Tibial artery (tissue), 4 donors: Measurements from ENCODE around the gene HDAC7.

Experiments
- DNase-seq, 2 donors: peaks; one replicate each; pipeline ENCODE4 v3.0.0-alpha.2; 2019
- H3K27ac ChIP-seq, 2 donors: fragments of 200-600 bp; sonication (generic) in 1 of 2; 1 replicate in 1 of 2; 2 replicates in 1 of 2; pipeline ENCODE4 v1.5.1; 2018 to 2019; ENCODE audit warnings: mild to moderate bottlenecking in 1 of 2
- H3K27me3 ChIP-seq, 2 donors: fragments of 200-600 bp; sonication (generic) in 1 of 2; one replicate each; pipeline versions ENCODE4 v1.5.1 to v1.6.0; 2016 to 2019
- H3K36me3 ChIP-seq, 3 donors: fragments of 200-600 bp; sonication (generic) in 2 of 3; one replicate each; pipeline ENCODE4 v1.5.1; 2016 to 2019; ENCODE audit warnings: mild to moderate bottlenecking in 2 of 3
- H3K4me1 ChIP-seq, 4 donors: fragments of 200-600 bp; sonication (generic) in 2 of 4; 1 replicate in 3 of 4; 2 replicates in 1 of 4; pipeline ENCODE4 v1.5.1; 2016 to 2019
- H3K4me3 ChIP-seq, 2 donors: fragments of 200-600 bp; sonication (generic) in 1 of 2; 1 replicate in 1 of 2; 2 replicates in 1 of 2; pipeline ENCODE4 v1.5.1; 2018 to 2019; ENCODE audit warnings: mild to moderate bottlenecking in 2 of 2
- H3K9me3 ChIP-seq, 3 donors: fragments of 200-600 bp; sonication (generic) in 1 of 3; one replicate each; pipeline ENCODE4 v1.5.1; 2016 to 2019
- intact Hi-C: fragments of 100-400 bp; cut with DNase I; formaldehyde crosslinking; loops from one replicate; pipeline ENCODE4 v1.15.0; 2023; ENCODE audit warnings: low total_unique reads
- TF ChIP-seq, protein P1 (sequence below), 2 experiments: fragments of 200-600 bp in 1 of 2; fragments of 450-650 bp in 1 of 2; IDR thresholded peaks; one replicate each; pipeline ENCODE4 v1.5.1; 2017 to 2019; ENCODE audit warnings: antibody characterized with exemption in 2 of 2, mild to moderate bottlenecking in 1 of 2, moderate library complexity in 1 of 2

Gene HDAC7

DNA sequence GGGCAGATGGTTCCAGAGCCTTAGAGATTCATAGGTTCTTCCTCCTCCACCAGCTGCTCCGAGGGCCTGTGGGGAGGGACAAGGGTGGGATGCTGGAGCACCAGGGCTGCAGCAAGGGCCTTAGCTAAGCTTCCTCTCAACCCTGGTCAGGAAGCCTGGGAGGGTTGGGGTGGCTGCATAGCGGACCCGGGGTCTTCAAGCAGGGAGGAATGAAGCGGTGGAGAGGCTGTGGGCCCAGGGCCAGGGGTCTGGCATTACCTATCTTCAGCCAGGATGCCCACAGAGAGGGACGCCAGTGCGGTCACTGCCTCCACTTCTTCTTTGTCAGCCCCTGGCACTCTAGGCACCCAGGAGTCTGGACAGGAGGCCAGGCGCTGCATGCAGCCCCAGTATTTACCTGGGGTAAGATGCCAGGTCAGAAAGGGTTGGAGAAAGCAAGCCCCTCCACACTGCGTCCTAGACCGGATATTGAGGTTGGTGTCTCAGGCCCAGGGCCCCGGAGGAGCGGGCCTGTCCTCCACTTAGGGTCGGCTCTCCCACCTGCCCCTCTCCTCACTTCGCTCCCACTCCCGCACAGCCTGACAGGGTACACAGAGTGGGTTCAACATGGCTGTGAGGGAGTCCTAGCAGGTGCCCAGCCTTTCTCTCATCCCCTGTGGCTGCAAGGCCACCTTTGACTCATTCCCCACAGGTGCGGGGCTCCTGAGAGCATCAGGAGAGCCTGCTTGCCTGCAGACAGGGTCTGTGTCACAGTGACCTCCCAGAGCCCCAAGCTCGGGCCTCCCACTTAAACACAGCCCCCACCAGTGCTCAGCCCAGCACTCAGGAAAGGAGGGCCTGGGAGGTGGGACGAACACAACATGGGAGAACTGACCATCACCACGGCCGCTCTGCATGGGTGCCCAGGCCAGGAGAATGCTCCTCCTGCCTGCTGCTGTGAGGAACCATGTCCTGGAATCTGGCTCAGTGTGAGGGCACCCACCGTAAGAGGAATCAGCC, 35.6 kb downstream of the HDAC7 start:
- Histone ChIP-seq H3K36me3 (peaks cover 64 to 86% (median 83%) of the 10 kb centered on the region in 3 donors), H3K27ac (peak overlapping the region; percentile 21 to 26), H3K4me1 (peaks cover 0 to 29% (median 18%) of the 10 kb centered on the region in 4 donors), H3K27me3 (no peaks in the 10 kb centered on the region), H3K9me3 (no peaks in the 10 kb centered on the region), H3K4me3 (no peak overlapping the region)
- TF ChIP-seq, protein P1, sequence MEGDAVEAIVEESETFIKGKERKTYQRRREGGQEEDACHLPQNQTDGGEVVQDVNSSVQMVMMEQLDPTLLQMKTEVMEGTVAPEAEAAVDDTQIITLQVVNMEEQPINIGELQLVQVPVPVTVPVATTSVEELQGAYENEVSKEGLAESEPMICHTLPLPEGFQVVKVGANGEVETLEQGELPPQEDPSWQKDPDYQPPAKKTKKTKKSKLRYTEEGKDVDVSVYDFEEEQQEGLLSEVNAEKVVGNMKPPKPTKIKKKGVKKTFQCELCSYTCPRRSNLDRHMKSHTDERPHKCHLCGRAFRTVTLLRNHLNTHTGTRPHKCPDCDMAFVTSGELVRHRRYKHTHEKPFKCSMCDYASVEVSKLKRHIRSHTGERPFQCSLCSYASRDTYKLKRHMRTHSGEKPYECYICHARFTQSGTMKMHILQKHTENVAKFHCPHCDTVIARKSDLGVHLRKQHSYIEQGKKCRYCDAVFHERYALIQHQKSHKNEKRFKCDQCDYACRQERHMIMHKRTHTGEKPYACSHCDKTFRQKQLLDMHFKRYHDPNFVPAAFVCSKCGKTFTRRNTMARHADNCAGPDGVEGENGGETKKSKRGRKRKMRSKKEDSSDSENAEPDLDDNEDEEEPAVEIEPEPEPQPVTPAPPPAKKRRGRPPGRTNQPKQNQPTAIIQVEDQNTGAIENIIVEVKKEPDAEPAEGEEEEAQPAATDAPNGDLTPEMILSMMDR (IDR thresholded peaks at IDR 0.05) = no peak
- intact Hi-C loops = no loop called here
- no peak for DNase-seq

DNA sequence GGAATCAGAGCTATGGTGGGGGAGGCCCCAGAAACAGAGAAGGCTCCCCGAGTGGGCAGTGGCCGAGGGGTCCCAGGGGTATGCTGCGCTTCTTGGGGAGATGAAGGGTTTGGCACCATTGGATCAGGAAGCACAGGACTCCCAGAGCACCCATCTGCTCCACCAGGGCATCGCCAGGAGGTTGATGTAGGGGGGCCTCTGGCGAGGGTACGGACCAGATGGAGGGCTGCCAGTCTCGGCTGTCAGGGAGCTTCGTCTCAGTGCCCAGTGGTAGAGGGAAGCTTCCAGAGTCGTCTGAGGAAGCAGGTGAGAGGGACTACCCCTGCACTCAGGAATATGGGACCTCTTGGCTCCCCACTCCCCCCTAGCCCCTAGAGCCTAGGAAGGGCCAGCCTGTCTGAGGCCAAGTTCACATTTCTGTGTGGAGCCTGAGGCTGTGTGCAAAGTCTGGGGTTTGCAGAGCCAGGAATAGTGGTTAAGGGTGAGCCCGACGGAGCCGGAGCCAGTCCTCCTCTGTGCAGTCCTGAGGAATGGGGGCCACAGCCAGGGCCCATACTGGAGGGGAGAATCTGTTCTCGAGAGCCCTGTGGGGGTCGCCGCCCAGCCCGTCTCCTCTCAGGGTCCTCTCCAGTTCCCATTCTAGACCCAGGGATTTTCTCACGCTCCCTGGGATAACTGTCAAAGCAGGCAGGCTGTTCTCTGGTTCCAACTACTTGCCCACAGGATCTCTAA, 36.5 kb downstream of the HDAC7 start:
- peak overlapping the region; percentile 26 to 43 for H3K27ac ChIP-seq

DNA sequence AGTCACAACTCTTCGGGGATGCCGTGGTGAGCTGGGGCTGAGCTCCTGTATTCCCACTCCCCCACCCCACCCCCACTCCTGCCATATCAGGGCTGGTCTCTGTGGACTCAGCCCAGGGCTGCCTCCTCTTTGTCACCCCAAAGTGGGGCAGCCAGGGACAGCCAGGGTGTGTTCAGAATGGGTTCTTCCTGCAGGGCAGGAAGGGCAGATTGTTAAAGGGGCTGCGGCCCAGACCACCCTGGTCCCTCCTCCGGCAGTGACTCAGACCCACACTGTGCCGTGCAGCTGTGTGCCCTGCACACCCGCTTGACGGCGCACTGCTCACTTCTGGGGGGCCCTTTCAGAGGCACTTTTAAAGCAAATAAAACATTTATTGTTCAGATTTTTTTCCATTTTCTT, 37.3 kb downstream of the HDAC7 start:
- Histone ChIP-seq H3K9me3 (no peaks in the 10 kb centered on the region), H3K36me3 (peaks cover 47 to 69% (median 66%) of the 10 kb centered on the region in 3 donors), H3K4me1 (peaks cover 0 to 41% (median 32%) of the 10 kb centered on the region in 4 donors), H3K27ac (peak overlapping the region in 1 of 2 donors; percentile 43), H3K27me3 (no peaks in the 10 kb centered on the region), H3K4me3 (no peak overlapping the region)
- TF ChIP-seq, protein P1 (IDR thresholded peaks at IDR 0.05) = no peak
- intact Hi-C loops = no loop called here
- DNase-seq = no peak

More for the DNA sequence above, 36.5 kb downstream of the HDAC7 start:
- no peaks in the 10 kb centered on the region for H3K9me3 ChIP-seq
- H3K4me3 ChIP-seq = no peak overlapping the region
- no peaks in the 10 kb centered on the region for H3K27me3 ChIP-seq
- H3K4me1 ChIP-seq = peaks cover 0 to 38% (median 26%) of the 10 kb centered on the region in 4 donors
- H3K36me3 ChIP-seq = peaks cover 55 to 77% (median 74%) of the 10 kb centered on the region in 3 donors
- no peak for DNase-seq
- TF ChIP-seq, protein P1 (IDR thresholded peaks at IDR 0.05) = no peak
- intact Hi-C loops = no loop called here

DNA sequence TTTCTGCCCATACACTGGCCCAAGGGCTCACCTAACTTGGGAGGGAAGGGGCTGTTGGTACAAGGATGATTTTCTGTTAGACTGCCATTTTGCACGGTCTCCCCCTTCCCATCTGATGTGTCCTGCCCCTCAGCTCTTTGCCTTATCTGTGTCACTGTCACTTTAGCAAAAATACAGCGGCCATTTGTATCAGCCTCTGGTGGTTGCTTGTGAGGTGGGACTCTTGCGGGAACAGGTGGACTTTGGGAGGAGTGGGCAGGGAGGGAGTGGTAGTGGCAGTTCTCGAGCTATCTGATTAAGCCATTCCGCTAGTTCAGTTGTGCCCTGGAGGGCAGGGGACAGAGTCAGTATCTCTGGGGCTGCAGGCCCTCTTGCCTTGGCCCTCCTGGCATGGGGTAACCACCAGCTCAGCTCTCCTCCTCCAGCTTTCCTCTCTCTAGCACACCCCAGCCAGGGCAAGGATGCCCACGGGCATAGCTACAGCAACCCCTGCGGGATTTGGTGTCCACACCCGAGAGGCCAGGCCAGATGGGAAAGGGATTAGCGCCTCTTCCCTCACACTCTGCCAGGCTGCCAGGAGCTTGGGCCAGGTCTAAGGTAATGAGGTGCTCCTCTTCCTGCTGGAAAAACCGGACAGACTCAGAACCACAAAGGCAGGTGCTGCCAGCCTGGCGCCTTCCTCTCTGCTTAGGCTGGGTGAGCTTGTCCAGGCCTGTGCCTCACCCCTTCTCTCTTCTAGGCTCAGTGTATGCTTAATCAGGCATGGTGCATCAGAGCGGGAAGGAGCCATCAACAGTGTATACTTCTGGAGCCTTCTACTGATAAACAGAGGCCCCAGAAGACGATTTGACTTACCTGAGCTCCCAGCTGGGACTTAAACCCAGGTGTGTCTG, 38.0 kb downstream of the HDAC7 start:
- peak overlapping the region; percentile 30 to 43 for H3K27ac ChIP-seq
- H3K4me1 ChIP-seq = peaks cover 0 to 41% (median 33%) of the 10 kb centered on the region in 4 donors
- TF ChIP-seq, protein P1 (IDR thresholded peaks at IDR 0.05) = no peak
- peaks cover 40 to 62% (median 59%) of the 10 kb centered on the region in 3 donors for H3K36me3 ChIP-seq
- H3K4me3 ChIP-seq = no peak overlapping the region
- DNase-seq = peak in 1 of 2 donors; percentile 68
- H3K9me3 ChIP-seq = no peaks in the 10 kb centered on the region
- intact Hi-C loops = no loop called here
- no peaks in the 10 kb centered on the region for H3K27me3 ChIP-seq
